HepG2 (cell line): ENCODE data around the gene ATP9A. TPM values are rescaled to one million over a fixed set of nuclear protein-coding genes. Genes with fewer than 3 reads are reported as not detected.

ENCODE experiments used
- ADNP ChIP-seq: sonication (generic); formaldehyde crosslinking; IDR thresholded peaks from 2 replicates; pipeline ENCODE4 v1.4.0; 2020; ENCODE audit warnings: missing genetic modification reagents
- AHDC1 ChIP-seq: sonication (generic); formaldehyde crosslinking; IDR thresholded peaks from 2 replicates; pipeline ENCODE4 v1.5.1; 2020; ENCODE audit warnings: mild to moderate bottlenecking, missing genetic modification reagents, borderline replicate concordance
- BRD4 ChIP-seq: sonication (generic); formaldehyde crosslinking; IDR thresholded peaks from 2 replicates; pipeline ENCODE4 v1.4.0; 2020; ENCODE audit warnings: missing genetic modification reagents
- CEBPB ChIP-seq: IDR thresholded peaks from 2 replicates; pipeline ENCODE4 v1.6.1; 2011; ENCODE audit warnings: low read depth, low read length, improper control_type of control experiment, borderline replicate concordance
- ETV5 ChIP-seq: IDR thresholded peaks from 2 replicates; pipeline ENCODE4 v1.6.1; 2018; ENCODE audit warnings: missing biosample characterization, missing genetic modification reagents, inconsistent platforms, borderline replicate concordance
- MAZ ChIP-seq, 2 experiments: sonication (generic) in 1 of 2; formaldehyde crosslinking in 1 of 2; IDR thresholded peaks; 2 replicates each; pipeline versions ENCODE4 v1.5.0 to v1.6.1; 2012 to 2020; ENCODE audit warnings: low read depth in 2 of 2, mild to moderate bottlenecking in 2 of 2, borderline replicate concordance in 1 of 2, improper control_type of control experiment in 1 of 2, low read length in 1 of 2, missing genetic modification reagents in 1 of 2, moderate library complexity in 1 of 2
- MEIS2 ChIP-seq: sonication (generic); formaldehyde crosslinking; IDR thresholded peaks from 2 replicates; pipeline ENCODE4 v1.9.0; 2021; ENCODE audit warnings: mild to moderate bottlenecking, missing genetic modification reagents
- PRMT3 ChIP-seq: sonication (generic); formaldehyde crosslinking; IDR thresholded peaks from 2 replicates; pipeline ENCODE4 v1.8.1; 2022; ENCODE audit warnings: low read depth, mild to moderate bottlenecking, moderate library complexity, missing genetic modification reagents, borderline replicate concordance
- RBM22 ChIP-seq: fragments of 200-400 bp; formaldehyde crosslinking; optimal IDR thresholded peaks from 2 replicates; pipeline ENCODE3; 2017; ENCODE audit warnings: mild to moderate bottlenecking, low read length, moderate library complexity
- TAF1 ChIP-seq: sonication (generic); formaldehyde crosslinking; IDR thresholded peaks from 2 replicates; pipeline ENCODE4 v1.4.0; 2020; ENCODE audit warnings: missing genetic modification reagents
- ZC3H13 ChIP-seq: sonication (generic); formaldehyde crosslinking; IDR thresholded peaks from 2 replicates; pipeline ENCODE4 v1.8.1; 2023; ENCODE audit warnings: mild to moderate bottlenecking, missing genetic modification reagents, moderate library complexity
- ZNF329 ChIP-seq: sonication (generic); formaldehyde crosslinking; IDR thresholded peaks from 2 replicates; pipeline ENCODE4 v1.9.0; 2021; ENCODE audit warnings: low read depth, mild to moderate bottlenecking, missing genetic modification reagents
- ZNF34 ChIP-seq: sonication (generic); formaldehyde crosslinking; IDR thresholded peaks from 2 replicates; pipeline ENCODE4 v1.4.0; 2020; ENCODE audit warnings: mild to moderate bottlenecking, missing genetic modification reagents, borderline replicate concordance
- ZNF557 ChIP-seq: sonication (generic); formaldehyde crosslinking; IDR thresholded peaks from 2 replicates; pipeline ENCODE4 v1.4.0; 2020; ENCODE audit warnings: missing genetic modification reagents
- ZNF607 ChIP-seq: sonication (generic); formaldehyde crosslinking; IDR thresholded peaks from 2 replicates; pipeline ENCODE4 v1.5.1; 2020; ENCODE audit warnings: missing genetic modification reagents, mild to moderate bottlenecking, borderline replicate concordance
- ZNF646 ChIP-seq: sonication (generic); formaldehyde crosslinking; IDR thresholded peaks from 2 replicates; pipeline ENCODE4 v1.9.0; 2021; ENCODE audit warnings: mild to moderate bottlenecking, missing genetic modification reagents
- ZNF782 ChIP-seq: sonication (generic); formaldehyde crosslinking; IDR thresholded peaks from 2 replicates; pipeline ENCODE4 v1.4.0; 2020; ENCODE audit warnings: missing genetic modification reagents, mild to moderate bottlenecking, borderline replicate concordance
- ZNF891 ChIP-seq: sonication (generic); formaldehyde crosslinking; IDR thresholded peaks from 2 replicates; pipeline ENCODE4 v1.5.0; 2020; ENCODE audit warnings: mild to moderate bottlenecking, missing genetic modification reagents
- ZSCAN9 ChIP-seq: IDR thresholded peaks from 2 replicates; pipeline ENCODE4 v1.6.1; 2016; ENCODE audit warnings: borderline replicate concordance
- polyA plus RNA-seq, 8 experiments: library from polyadenylated mRNA; depleted of rRNA in 3 of 8; stranded (reverse) in 7 of 8; unstranded in 1 of 8; fragments of >200 nt; fragmentation: Illumina TruSeq in 4 of 8; extraction: Trizol in 4 of 8; gene quantifications; 2 replicates each; pipeline versions ENCODE4 v1.2.1 to v1.2.3, GENCODE V29; 2011 to 2016; ENCODE audit warnings: low read depth in 4 of 8, missing spikeins in 1 of 8, mixed read lengths in 1 of 8; ENCODE audit not compliant: insufficient read depth in 1 of 8
- total RNA-seq, 5 experiments: library from RNA; depleted of rRNA; stranded (reverse); fragments of >200 nt; fragmentation: Illumina TruSeq; extraction: Trizol; gene quantifications; 2 replicates each; pipeline ENCODE4 v1.2.3, GENCODE V29; 2016; ENCODE audit warnings: low read depth in 1 of 5

The ATP9A gene
- total and polyA plus RNA-seq, 2 of the 13 experiments (the other 11 are each of a cell fraction or from before 2014, with no cell fraction given): 11.8 to 18.5 TPM

DNA sequence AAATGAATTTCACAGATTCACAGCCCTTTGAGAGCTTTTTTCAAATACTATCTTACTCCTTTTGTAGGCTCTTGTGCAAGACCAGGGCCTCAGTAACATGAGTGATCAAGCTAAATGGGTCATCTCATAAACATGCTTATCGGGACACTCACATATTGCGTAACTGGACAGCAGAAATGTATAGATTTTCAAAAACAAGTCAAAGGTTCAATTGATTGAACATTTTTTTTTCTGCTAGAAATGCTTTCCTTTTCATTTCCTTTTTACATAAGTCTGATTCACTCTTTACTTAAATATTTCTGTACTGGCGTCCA lies 42.8 kb upstream of the ATP9A start (continued):
- TF ChIP-seq AHDC1 (peak; percentile 97), ZNF329 (CRISPR knock-in tag) (no peak), ZNF557 (CRISPR knock-in tag) (no peak), ZNF607 (CRISPR knock-in tag) (no peak), TAF1 (CRISPR knock-in tag) (no peak), ZNF782 (CRISPR knock-in tag) (no peak), RBM22 (no peak), ADNP (CRISPR knock-in tag) (no peak), ZNF646 (CRISPR knock-in tag) (no peak), MAZ (IDR thresholded peaks at IDR 0.05; ENCODE audit: borderline replicate concordance, low read depth, low read length) (no peak), MAZ (CRISPR knock-in tag; IDR thresholded peaks at IDR 0.05; ENCODE audit: low read depth) (0 out of 2 replicates have a peak, but pooled peaks have one; percentile 24), PRMT3 (CRISPR knock-in tag) (no peak), ETV5 (CRISPR knock-in tag) (peak; percentile 59; the same call in 1 of the 2 replicates), ZNF34 (no peak), ZC3H13 (CRISPR knock-in tag) (no peak), ZNF891 (CRISPR knock-in tag) (no peak), BRD4 (CRISPR knock-in tag) (no peak), MEIS2 (peak; percentile 58; the same call in 1 of the 2 replicates), ZSCAN9 (CRISPR knock-in tag) (no peak), CEBPB (peak; percentile 100)
